Measurements from ENCODE around the gene ZBTB20.

The ZBTB20 gene

GRCh38 chr3:114838025-114838424 lies 309.1 kb downstream of the ZBTB20 start:
- TF ChIP-seq CTCF (IDR thresholded peaks at IDR 0.05; ENCODE audit: extremely low read depth, missing control alignments): no peak
- DNase-seq (ENCODE audit: low spot score): no peak

GRCh38 chr3:114834175-114834940 lies 312.7 kb downstream of the ZBTB20 start:
- TF ChIP-seq CTCF (IDR thresholded peaks at IDR 0.05; ENCODE audit: extremely low read depth, missing control alignments): no peak

GRCh38 chr3:114831861-114832260 lies 315.2 kb downstream of the ZBTB20 start:
- no peak for TF ChIP-seq CTCF (IDR thresholded peaks at IDR 0.05; ENCODE audit: extremely low read depth, missing control alignments)
- DNase-seq (ENCODE audit: low spot score): no peak

More at GRCh38 chr3:114834175-114834940, 312.7 kb downstream of the ZBTB20 start:
- DNase-seq (ENCODE audit: low spot score): no peak

GRCh38 chr3:114830652-114831051 lies 316.4 kb downstream of the ZBTB20 start:
- TF ChIP-seq CTCF (IDR thresholded peaks at IDR 0.05; ENCODE audit: extremely low read depth, missing control alignments): no peak

GRCh38 chr3:114829783-114830182 lies 317.3 kb downstream of the ZBTB20 start:
- DNase-seq (ENCODE audit: low spot score): no peak
- TF ChIP-seq CTCF (IDR thresholded peaks at IDR 0.05; ENCODE audit: extremely low read depth, missing control alignments): no peak

More at GRCh38 chr3:114830652-114831051, 316.4 kb downstream of the ZBTB20 start:
- DNase-seq (ENCODE audit: low spot score): no peak

- peak; percentile 51 for DNase-seq (ENCODE audit: low spot score)
- TF ChIP-seq CTCF (IDR thresholded peaks at IDR 0.05; ENCODE audit: extremely low read depth, missing control alignments): peak; percentile 26
Measured at GRCh38 chr3:114827495-114827894, 319.6 kb downstream of the ZBTB20 start.

- no peak for TF ChIP-seq CTCF (IDR thresholded peaks at IDR 0.05; ENCODE audit: extremely low read depth, missing control alignments)
- DNase-seq (ENCODE audit: low spot score): no peak
Measured at GRCh38 chr3:114824014-114824413, 323.1 kb downstream of the ZBTB20 start.

All from GM20000 (cell line).